Suprapubic skin (tissue), 4 donors: ENCODE results near the gene MNT. TPM values are rescaled to one million over a fixed set of nuclear protein-coding genes. Genes with fewer than 3 reads are reported as not detected.
A peak's percentile ranks its signal among the peaks of the same experiment; 100 is the strongest.

Experiments
- DNase-seq, 2 donors: peaks; one replicate each; pipeline ENCODE4 v3.0.0-alpha.2; 2019; ENCODE audit warnings: low spot score in 2 of 2
- H3K27ac ChIP-seq: fragments of 200-600 bp; sonication (generic); one replicate; pipeline ENCODE4 v1.5.1; 2019
- H3K27me3 ChIP-seq: fragments of 200-600 bp; sonication (generic); one replicate; pipeline ENCODE4 v1.5.1; 2019
- H3K36me3 ChIP-seq: fragments of 200-600 bp; sonication (generic); one replicate; pipeline ENCODE4 v1.5.1; 2019
- H3K4me1 ChIP-seq: fragments of 200-600 bp; sonication (generic); one replicate; pipeline ENCODE4 v1.5.1; 2019
- H3K4me3 ChIP-seq: fragments of 200-600 bp; sonication (generic); one replicate; pipeline ENCODE4 v1.5.1; 2019; ENCODE audit warnings: mild to moderate bottlenecking
- H3K9me3 ChIP-seq: fragments of 200-600 bp; sonication (generic); one replicate; pipeline ENCODE4 v1.5.1; 2019
- EP300 ChIP-seq: sonication (generic); formaldehyde crosslinking; IDR thresholded peaks from one replicate; pipeline ENCODE4 v1.6.1; 2017; ENCODE audit warnings: antibody characterized with exemption
- POLR2A ChIP-seq, 2 donors: fragments of 450-650 bp; IDR thresholded peaks; one replicate each; pipeline ENCODE4 v1.6.1; 2017; ENCODE audit warnings: antibody characterized with exemption in 2 of 2, mild to moderate bottlenecking in 2 of 2, moderate library complexity in 2 of 2
- POLR2AphosphoS5 ChIP-seq, 3 donors: sonication (generic); formaldehyde crosslinking; IDR thresholded peaks; one replicate each; pipeline ENCODE4 v1.6.1; 2017; ENCODE audit warnings: antibody characterized with exemption in 3 of 3
- WGBS: methylation state at CpG from one replicate; pipeline ENCODE4 v1.1.5; 2018; 5-methylcytosine and 5-hydroxymethylcytosine counted together
- total RNA-seq, 4 donors: library from RNA; depleted of rRNA; stranded (reverse); fragments of >200 nt; gene quantifications; one replicate each; pipeline ENCODE4 v1.1.0, GENCODE V29; 2016
- TF ChIP-seq, protein P1 (sequence below), 2 donors: fragments of 200-600 bp in 1 of 2; fragments of 450-650 bp in 1 of 2; sonication (generic) in 1 of 2; IDR thresholded peaks; one replicate each; pipeline ENCODE4 v1.5.1; 2016 to 2019; ENCODE audit warnings: antibody characterized with exemption in 2 of 2, mild to moderate bottlenecking in 1 of 2, moderate library complexity in 1 of 2

Gene MNT
- total RNA-seq, 4 donors from 2014 or later = 20.9 to 50.0 (median 44.1) TPM

DNA sequence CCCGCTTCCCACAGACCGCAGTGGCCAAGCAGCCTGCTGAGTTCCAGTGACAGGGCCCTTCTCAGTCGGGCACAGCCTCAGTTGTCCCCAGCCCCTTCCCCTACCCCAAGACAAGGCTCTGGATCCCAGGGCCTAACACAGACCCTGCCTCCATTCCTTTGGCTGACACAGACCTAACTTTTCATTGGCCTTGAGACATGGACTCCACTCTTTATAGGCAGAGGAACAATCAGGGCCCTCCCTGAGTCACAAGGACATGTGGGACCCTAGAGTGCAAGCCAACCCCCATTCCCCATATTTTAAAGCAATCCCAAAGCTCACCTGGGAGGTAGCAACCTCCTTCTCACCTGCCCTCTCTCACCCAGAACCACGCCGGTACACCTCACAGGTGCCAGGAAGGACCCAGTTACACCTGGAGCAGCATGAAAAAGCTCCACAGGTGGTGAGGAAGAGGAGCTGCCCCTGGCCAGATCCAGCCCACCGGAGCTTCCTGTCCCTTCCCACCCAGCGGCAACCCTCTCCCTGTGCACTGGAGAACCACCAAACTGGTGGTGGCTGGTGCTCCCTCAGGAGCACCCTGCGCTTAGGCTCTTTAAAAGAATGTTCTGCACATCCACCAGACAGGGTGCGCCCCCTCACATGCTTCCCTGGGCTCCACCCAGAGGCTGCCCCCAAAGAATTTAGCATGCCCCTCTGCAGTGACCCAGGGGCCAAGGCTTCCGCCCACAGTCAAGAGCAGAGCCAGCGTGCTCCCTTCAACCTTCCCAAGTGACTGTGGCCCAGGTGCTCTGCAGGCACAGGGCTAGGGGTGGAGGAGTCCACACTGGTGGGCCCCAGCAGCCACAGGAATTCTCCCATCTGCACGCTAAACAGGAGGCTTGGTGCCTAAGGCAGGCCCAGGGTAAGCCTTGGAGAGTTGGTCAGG is 3.4 kb downstream of the MNT start:
- TF ChIP-seq, protein P1, sequence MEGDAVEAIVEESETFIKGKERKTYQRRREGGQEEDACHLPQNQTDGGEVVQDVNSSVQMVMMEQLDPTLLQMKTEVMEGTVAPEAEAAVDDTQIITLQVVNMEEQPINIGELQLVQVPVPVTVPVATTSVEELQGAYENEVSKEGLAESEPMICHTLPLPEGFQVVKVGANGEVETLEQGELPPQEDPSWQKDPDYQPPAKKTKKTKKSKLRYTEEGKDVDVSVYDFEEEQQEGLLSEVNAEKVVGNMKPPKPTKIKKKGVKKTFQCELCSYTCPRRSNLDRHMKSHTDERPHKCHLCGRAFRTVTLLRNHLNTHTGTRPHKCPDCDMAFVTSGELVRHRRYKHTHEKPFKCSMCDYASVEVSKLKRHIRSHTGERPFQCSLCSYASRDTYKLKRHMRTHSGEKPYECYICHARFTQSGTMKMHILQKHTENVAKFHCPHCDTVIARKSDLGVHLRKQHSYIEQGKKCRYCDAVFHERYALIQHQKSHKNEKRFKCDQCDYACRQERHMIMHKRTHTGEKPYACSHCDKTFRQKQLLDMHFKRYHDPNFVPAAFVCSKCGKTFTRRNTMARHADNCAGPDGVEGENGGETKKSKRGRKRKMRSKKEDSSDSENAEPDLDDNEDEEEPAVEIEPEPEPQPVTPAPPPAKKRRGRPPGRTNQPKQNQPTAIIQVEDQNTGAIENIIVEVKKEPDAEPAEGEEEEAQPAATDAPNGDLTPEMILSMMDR (IDR thresholded peaks at IDR 0.05) = no peak
- TF ChIP-seq POLR2A (IDR thresholded peaks at IDR 0.05) (no peak), POLR2AphosphoS5 (IDR thresholded peaks at IDR 0.05) (no peak), EP300 (no peak)
- Histone ChIP-seq H3K27me3 (no peaks in the 10 kb centered on the region), H3K4me1 (peaks cover 61% of the 10 kb centered on the region), H3K4me3 (peak overlapping the region; percentile 91), H3K9me3 (no peaks in the 10 kb centered on the region), H3K36me3 (no peaks in the 10 kb centered on the region), H3K27ac (peak overlapping the region; percentile 99)
- DNase-seq = no peak
- 50% methylated on average over 7 of the region's 12 CpGs for WGBS

DNA sequence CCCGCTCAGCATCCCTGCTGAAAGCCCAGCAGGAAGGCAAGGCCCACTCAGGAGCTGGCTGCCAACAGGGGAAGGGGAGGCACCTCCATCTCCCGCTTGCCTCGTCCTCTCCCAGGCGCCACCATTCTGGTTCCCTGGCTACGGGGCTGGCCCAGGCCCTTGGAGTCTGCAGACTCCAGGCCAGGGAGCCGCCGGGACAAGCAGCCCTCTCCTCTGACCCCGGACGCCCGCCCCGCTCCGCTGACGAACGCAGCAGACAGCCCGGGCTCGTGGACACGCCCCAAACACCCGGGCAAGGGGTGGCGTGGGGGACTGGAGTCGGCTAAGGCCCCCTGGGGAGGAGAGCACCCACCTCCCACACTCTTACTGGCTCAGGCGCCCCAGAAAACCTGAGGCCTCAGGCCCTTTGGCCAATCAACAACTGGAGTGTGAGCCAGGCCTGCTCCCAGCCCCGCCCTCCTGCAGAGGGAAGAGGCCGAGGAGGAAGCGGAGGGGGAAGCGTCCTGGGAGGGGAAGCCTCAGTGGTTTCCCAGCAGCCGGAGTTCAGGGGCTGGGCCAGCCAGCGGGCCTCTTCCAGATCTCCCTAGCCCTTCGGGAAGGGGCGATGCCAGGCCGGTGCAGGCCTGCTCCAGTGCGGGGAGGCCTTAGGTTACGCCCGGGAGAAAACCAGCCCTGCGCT is 4.2 kb downstream of the MNT start:
- Histone ChIP-seq H3K27me3 (no peaks in the 10 kb centered on the region), H3K36me3 (no peaks in the 10 kb centered on the region), H3K27ac (peak overlapping the region; percentile 99), H3K9me3 (no peaks in the 10 kb centered on the region), H3K4me1 (peaks cover 63% of the 10 kb centered on the region), H3K4me3 (peak overlapping the region; percentile 91)
- TF ChIP-seq, protein P1 (IDR thresholded peaks at IDR 0.05) = no peak
- TF ChIP-seq EP300 (peak; percentile 25), POLR2A (IDR thresholded peaks at IDR 0.05) (no peak), POLR2AphosphoS5 (IDR thresholded peaks at IDR 0.05) (peak in 1 of 3 donors; percentile 86)
- 0% methylated on average over 5 of the region's 34 CpGs for whole genome bisulfite sequencing
- peak; percentile 94 to 95 for DNase-seq

DNA sequence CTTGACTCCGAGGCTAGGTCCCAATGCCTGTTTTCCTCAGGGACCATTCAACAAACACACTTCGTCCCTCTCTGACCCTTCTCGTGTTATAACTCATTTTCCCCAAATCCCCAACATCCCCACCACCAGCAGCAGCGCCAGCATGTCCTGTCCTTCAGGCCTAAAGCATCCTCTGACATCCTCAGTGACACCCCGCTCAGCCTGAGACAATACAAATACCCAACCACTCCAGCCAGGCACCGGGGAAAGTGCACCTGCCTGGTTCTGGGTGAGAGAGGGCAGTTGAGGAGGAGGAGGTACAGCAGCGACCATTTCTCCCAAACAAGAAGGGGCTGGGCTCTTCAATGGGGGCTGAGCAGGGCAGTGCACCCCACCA is 4.7 kb downstream of the MNT start:
- TF ChIP-seq POLR2AphosphoS5 (IDR thresholded peaks at IDR 0.05) = no peak
- TF ChIP-seq POLR2A (IDR thresholded peaks at IDR 0.05) = no peak
- no peak for TF ChIP-seq EP300
- TF ChIP-seq, protein P1 (IDR thresholded peaks at IDR 0.05) = no peak
- H3K4me1 ChIP-seq = peaks cover 69% of the 10 kb centered on the region

DNA sequence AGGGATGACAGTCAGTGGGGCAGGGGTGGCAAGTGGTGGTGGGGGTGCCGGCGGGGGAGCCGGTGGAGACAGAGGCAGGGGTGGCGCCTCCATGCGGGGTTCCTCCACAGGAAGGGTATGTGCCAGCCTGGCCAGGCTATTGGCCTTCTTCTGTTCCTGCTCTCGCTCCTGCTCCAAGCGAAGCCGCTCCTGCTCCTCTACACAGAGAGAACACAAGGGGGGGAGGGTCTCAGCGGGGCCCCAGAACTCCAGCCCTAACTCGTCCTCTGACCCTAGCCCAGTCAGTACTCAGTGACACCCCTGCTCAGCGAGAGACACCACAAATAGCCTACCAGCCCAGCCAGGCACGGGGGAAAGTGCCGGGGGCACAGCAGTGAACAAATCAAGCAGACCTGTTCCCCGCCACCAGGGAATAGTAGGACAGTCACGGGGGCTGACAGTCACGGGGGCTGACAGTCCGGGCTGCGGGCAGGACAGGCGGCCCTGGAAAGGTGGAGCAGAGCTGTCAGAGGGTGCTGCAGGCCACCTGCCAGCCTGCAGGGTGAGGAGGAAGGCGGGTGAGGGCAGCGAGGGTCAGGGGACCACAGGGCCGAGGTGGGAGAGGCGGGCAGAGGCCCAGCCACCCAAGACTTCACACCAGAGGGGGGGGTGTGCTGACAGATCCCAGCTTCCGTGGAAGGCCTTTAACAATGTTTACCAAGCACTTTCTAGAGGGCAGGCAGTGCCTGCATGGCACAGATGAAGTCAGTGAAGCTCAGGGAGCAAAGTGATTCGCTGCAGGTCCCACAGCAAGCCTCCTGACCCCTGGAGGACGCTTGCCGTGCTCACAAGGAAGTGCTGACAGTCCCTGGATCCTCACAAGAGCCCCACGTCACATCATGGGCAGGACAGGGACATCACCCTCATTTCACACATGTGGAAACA is 5.3 kb downstream of the MNT start:
- H3K27me3 ChIP-seq = no peaks in the 10 kb centered on the region
- WGBS = 75% methylated on average over 17 of the region's 28 CpGs
- TF ChIP-seq EP300 = no peak
- TF ChIP-seq, protein P1 (IDR thresholded peaks at IDR 0.05) = no peak
- TF ChIP-seq POLR2A (IDR thresholded peaks at IDR 0.05) = no peak
- no peak for TF ChIP-seq POLR2AphosphoS5 (IDR thresholded peaks at IDR 0.05)
- DNase-seq = peak in 1 of 2 donors; percentile 70
- no peaks in the 10 kb centered on the region for H3K36me3 ChIP-seq
- H3K9me3 ChIP-seq = no peaks in the 10 kb centered on the region
- peak overlapping the region; percentile 99 for H3K27ac ChIP-seq
- no peak overlapping the region for H3K4me3 ChIP-seq
- peaks cover 75% of the 10 kb centered on the region for H3K4me1 ChIP-seq

More for the DNA sequence above, 4.7 kb downstream of the MNT start:
- no peak for DNase-seq
- H3K36me3 ChIP-seq = no peaks in the 10 kb centered on the region
- H3K4me3 ChIP-seq = peak overlapping the region; percentile 91
- H3K9me3 ChIP-seq = no peaks in the 10 kb centered on the region
- WGBS = 65% methylated on average over 5 of the region's 7 CpGs
- H3K27ac ChIP-seq = peak overlapping the region; percentile 99
- H3K27me3 ChIP-seq = no peaks in the 10 kb centered on the region
